H9 (cell line): ENCODE data around the gene CHCHD4. TPM values are rescaled to one million over a fixed set of nuclear protein-coding genes. Genes with fewer than 3 reads are reported as not detected.

Experiments used
- DNase-seq: peaks from one replicate; pipeline ENCODE4 v3.0.0-alpha.2; 2017
- H2AFZ ChIP-seq: one replicate; pipeline ENCODE4 v1.6.1; 2013; ENCODE audit warnings: mild to moderate bottlenecking, low read length, control low read depth, moderate library complexity
- H2AK5ac ChIP-seq: 2 replicates; pipeline ENCODE4 v1.6.1; 2013; ENCODE audit warnings: low read length, control low read depth, mixed read lengths; ENCODE audit not compliant: insufficient read length
- H2BK120ac ChIP-seq: one replicate; pipeline ENCODE4 v1.6.1; 2013; ENCODE audit warnings: low read depth, mild to moderate bottlenecking, low read length, control low read depth, inconsistent platforms; ENCODE audit not compliant: poor library complexity, severe bottlenecking
- H2BK12ac ChIP-seq: 2 replicates; pipeline ENCODE4 v1.6.1; 2013; ENCODE audit warnings: low read length, control low read depth, mixed read lengths, low read depth; ENCODE audit not compliant: insufficient read length
- H2BK15ac ChIP-seq: 2 replicates; pipeline ENCODE4 v1.6.1; 2013; ENCODE audit warnings: low read depth, low read length, control low read depth
- H2BK20ac ChIP-seq: one replicate; pipeline ENCODE4 v1.6.1; 2013; ENCODE audit warnings: low read depth, mild to moderate bottlenecking, low read length, control low read depth, inconsistent platforms; ENCODE audit not compliant: poor library complexity, severe bottlenecking
- H2BK5ac ChIP-seq: 2 replicates; pipeline ENCODE4 v1.6.1; 2013; ENCODE audit warnings: low read length, control low read depth, mixed read lengths; ENCODE audit not compliant: insufficient read length
- H3K14ac ChIP-seq: 2 replicates; pipeline ENCODE4 v1.6.1; 2013; ENCODE audit warnings: low read length, control low read depth; ENCODE audit not compliant: insufficient read depth
- H3K18ac ChIP-seq: 2 replicates; pipeline ENCODE4 v1.6.1; 2013; ENCODE audit warnings: low read depth, mild to moderate bottlenecking, mixed read lengths, low read length, control low read depth; ENCODE audit not compliant: insufficient read length
- H3K23ac ChIP-seq: 2 replicates; pipeline ENCODE4 v1.6.1; 2013; ENCODE audit warnings: low read length, control low read depth, mixed read lengths, low read depth; ENCODE audit not compliant: insufficient read length
- H3K23me2 ChIP-seq: 2 replicates; pipeline ENCODE4 v1.6.1; 2013; ENCODE audit warnings: low read depth, mild to moderate bottlenecking, mixed read lengths, low read length, control low read depth; ENCODE audit not compliant: insufficient read length, poor library complexity, severe bottlenecking
- H3K27ac ChIP-seq: 2 replicates; pipeline ENCODE4 v1.5.1; 2013; ENCODE audit warnings: low read length, control low read depth, mixed read lengths, low read depth; ENCODE audit not compliant: insufficient read length
- H3K27me3 ChIP-seq: 2 replicates; pipeline ENCODE4 v1.6.1; 2013; ENCODE audit warnings: low read length, control low read depth, inconsistent platforms; ENCODE audit not compliant: insufficient read depth
- H3K4ac ChIP-seq: 2 replicates; pipeline ENCODE4 v1.6.1; 2013; ENCODE audit warnings: low read depth, mild to moderate bottlenecking, control low read depth, inconsistent platforms, low read length, moderate library complexity
- H3K4me1 ChIP-seq: 2 replicates; pipeline ENCODE4 v1.6.1; 2013; ENCODE audit warnings: low read length, control low read depth, inconsistent platforms; ENCODE audit not compliant: insufficient read depth
- H3K4me2 ChIP-seq: 2 replicates; pipeline ENCODE4 v1.6.1; 2013; ENCODE audit warnings: low read length, control low read depth, mixed read lengths; ENCODE audit not compliant: insufficient read length, insufficient read depth
- H3K56ac ChIP-seq: 2 replicates; pipeline ENCODE4 v1.6.1; 2013; ENCODE audit warnings: low read depth, mild to moderate bottlenecking, mixed read lengths, low read length, control low read depth; ENCODE audit not compliant: insufficient read length
- H3K79me1 ChIP-seq: 2 replicates; pipeline ENCODE4 v1.6.1; 2013; ENCODE audit warnings: low read depth, mild to moderate bottlenecking, moderate library complexity, low read length, control low read depth, inconsistent platforms; ENCODE audit not compliant: insufficient read depth, poor library complexity, severe bottlenecking
- H3K79me2 ChIP-seq: 2 replicates; pipeline ENCODE4 v1.6.1; 2013; ENCODE audit warnings: low read length, control low read depth, inconsistent platforms; ENCODE audit not compliant: insufficient read depth
- H3K9ac ChIP-seq: 2 replicates; pipeline ENCODE4 v1.6.1; 2013; ENCODE audit warnings: low read length, control low read depth, mixed read lengths; ENCODE audit not compliant: insufficient read length; ENCODE audit errors: extremely low read depth
- H3K9me3 ChIP-seq: one replicate; pipeline ENCODE4 v1.6.1; 2013; ENCODE audit warnings: low read depth, low read length, inconsistent platforms; ENCODE audit not compliant: control insufficient read depth
- H3T11ph ChIP-seq: one replicate; pipeline ENCODE4 v1.6.1; 2013; ENCODE audit warnings: mild to moderate bottlenecking, low read length, control low read depth, inconsistent platforms
- H4K20me1 ChIP-seq: one replicate; pipeline ENCODE4 v1.6.1; 2013; ENCODE audit not compliant: control insufficient read depth, insufficient read length, insufficient read depth
- H4K5ac ChIP-seq: 2 replicates; pipeline ENCODE4 v1.6.1; 2013; ENCODE audit warnings: low read depth, mild to moderate bottlenecking, mixed read lengths, low read length, control low read depth; ENCODE audit not compliant: insufficient read length
- H4K8ac ChIP-seq: replicated peaks from 2 replicates; pipeline ENCODE4 v1.6.1; 2013; ENCODE audit warnings: low read length, control low read depth, mixed read lengths, low read depth; ENCODE audit not compliant: insufficient read length
- H4K91ac ChIP-seq: 2 replicates; pipeline ENCODE4 v1.6.1; 2013; ENCODE audit warnings: low read depth, mild to moderate bottlenecking, moderate library complexity, mixed read lengths, low read length, control low read depth; ENCODE audit not compliant: insufficient read length
- H3K27ac Mint-ChIP-seq, 3 experiments: 2 replicates in 2 of 3; 3 replicates in 1 of 3; pipeline ENCODE4 v1.8.0; 2020 to 2021; ENCODE audit warnings: mixed read lengths in 3 of 3, mild to moderate bottlenecking in 1 of 3, moderate library complexity in 1 of 3
- H3K27me3 Mint-ChIP-seq: 2 replicates; pipeline ENCODE4 v1.8.0; 2021; ENCODE audit warnings: low read depth, mild to moderate bottlenecking, moderate library complexity, mixed read lengths
- H3K36me3 Mint-ChIP-seq, 3 experiments: 2 replicates in 2 of 3; 3 replicates in 1 of 3; pipeline ENCODE4 v1.8.0; 2020 to 2021; ENCODE audit warnings: low read depth in 3 of 3, mixed read lengths in 3 of 3; ENCODE audit not compliant: insufficient read depth in 1 of 3
- H3K4me1 Mint-ChIP-seq, 2 experiments: 2 replicates each; pipeline ENCODE4 v1.8.0; 2020; ENCODE audit warnings: mixed read lengths in 2 of 2
- H3K4me3 Mint-ChIP-seq, 2 experiments: 2 replicates in 1 of 2; 3 replicates in 1 of 2; pipeline ENCODE4 v1.8.0; 2020 to 2021; ENCODE audit warnings: mild to moderate bottlenecking in 2 of 2, mixed read lengths in 2 of 2, moderate library complexity in 1 of 2
- H3K9me3 Mint-ChIP-seq, 2 experiments: 2 replicates in 1 of 2; 3 replicates in 1 of 2; pipeline ENCODE4 v1.8.0; 2020; ENCODE audit warnings: mild to moderate bottlenecking in 2 of 2, mixed read lengths in 2 of 2, moderate library complexity in 1 of 2
- WGBS: extraction: QIAGEN DNeasy Blood & Tissue Kit; methylation state at CpG from one replicate; pipeline ENCODE4 v1.1.7; 2013; ENCODE audit warnings: missing lambda C conversion rate, low lambda C conversion rate, mixed read lengths; ENCODE audit not compliant: insufficient read length; ENCODE audit errors: extremely low coverage; 5-methylcytosine and 5-hydroxymethylcytosine counted together
- total RNA-seq: library from RNA; stranded (reverse); gene quantifications from 2 replicates; pipeline ENCODE4 v1.2.1, GENCODE V29; 2021
- TF ChIP-seq, protein P1 (sequence below): fragments of 200-600 bp; sonication (generic); conservative IDR thresholded peaks from 3 replicates; pipeline ENCODE4 v1.8.0; 2021; ENCODE audit warnings: antibody characterized with exemption, mild to moderate bottlenecking

Gene CHCHD4
- total RNA-seq, 1 experiment from 2014 or later, result 13.7 TPM

DNA sequence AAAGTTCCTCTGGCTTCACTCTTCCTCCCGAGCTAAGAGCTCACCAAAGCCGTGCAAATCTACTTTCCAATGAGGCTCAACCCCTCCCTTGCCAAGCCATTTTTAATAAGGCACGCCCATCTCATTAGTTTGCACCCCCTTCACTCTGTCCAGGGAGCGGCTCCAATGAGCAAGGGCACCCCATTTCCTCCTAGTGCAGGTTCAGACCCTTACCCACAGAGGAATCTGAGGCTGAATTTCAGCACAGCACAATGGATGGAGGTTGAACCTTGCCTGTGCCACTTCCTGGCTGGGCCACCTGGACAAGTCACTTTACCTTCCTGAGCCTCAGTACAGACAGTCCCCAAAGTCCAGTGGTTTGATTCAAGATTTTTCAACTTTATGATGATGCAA lies 28.3 kb upstream of the CHCHD4 start:
- H3K56ac ChIP-seq, result no peak overlapping the region
- no peak overlapping the region for H2BK12ac ChIP-seq
- Mint-ChIP-seq H3K36me3 (peaks cover 11 to 61% (median 53%) of the 10 kb centered on the region in 3 experiments; a peak in 6 of 7 replicates), H3K27me3 (no peaks in the 10 kb centered on the region), H3K9me3 (no peaks in the 10 kb centered on the region), H3K4me1 (peaks cover 4 to 11% of the 10 kb centered on the region in 2 experiments), H3K4me3 (no peak overlapping the region), H3K27ac (no peak overlapping the region; a peak in 1 of 7 replicates)
- no peak overlapping the region for H4K8ac ChIP-seq
- H3K4me2 ChIP-seq, result no peak overlapping the region
- TF ChIP-seq, protein P1, sequence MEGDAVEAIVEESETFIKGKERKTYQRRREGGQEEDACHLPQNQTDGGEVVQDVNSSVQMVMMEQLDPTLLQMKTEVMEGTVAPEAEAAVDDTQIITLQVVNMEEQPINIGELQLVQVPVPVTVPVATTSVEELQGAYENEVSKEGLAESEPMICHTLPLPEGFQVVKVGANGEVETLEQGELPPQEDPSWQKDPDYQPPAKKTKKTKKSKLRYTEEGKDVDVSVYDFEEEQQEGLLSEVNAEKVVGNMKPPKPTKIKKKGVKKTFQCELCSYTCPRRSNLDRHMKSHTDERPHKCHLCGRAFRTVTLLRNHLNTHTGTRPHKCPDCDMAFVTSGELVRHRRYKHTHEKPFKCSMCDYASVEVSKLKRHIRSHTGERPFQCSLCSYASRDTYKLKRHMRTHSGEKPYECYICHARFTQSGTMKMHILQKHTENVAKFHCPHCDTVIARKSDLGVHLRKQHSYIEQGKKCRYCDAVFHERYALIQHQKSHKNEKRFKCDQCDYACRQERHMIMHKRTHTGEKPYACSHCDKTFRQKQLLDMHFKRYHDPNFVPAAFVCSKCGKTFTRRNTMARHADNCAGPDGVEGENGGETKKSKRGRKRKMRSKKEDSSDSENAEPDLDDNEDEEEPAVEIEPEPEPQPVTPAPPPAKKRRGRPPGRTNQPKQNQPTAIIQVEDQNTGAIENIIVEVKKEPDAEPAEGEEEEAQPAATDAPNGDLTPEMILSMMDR, result no peak
- H3K27me3 ChIP-seq, result no peaks in the 10 kb centered on the region
- no peak overlapping the region for H2AFZ ChIP-seq
- no peak overlapping the region for H2BK15ac ChIP-seq
- no peaks in the 10 kb centered on the region for H4K20me1 ChIP-seq
- H3K9me3 ChIP-seq, result no peaks in the 10 kb centered on the region
- no peak overlapping the region for H3K18ac ChIP-seq
- no peaks in the 10 kb centered on the region for H3K79me1 ChIP-seq
- WGBS, result no CpG with 5 or more reads among the region's 4 CpGs
- no peak overlapping the region for H3K14ac ChIP-seq
- H2BK120ac ChIP-seq, result no peak overlapping the region
- no peak overlapping the region for H2BK20ac ChIP-seq
- H3K79me2 ChIP-seq, result no peaks in the 10 kb centered on the region
- DNase-seq, result no peak
- H4K5ac ChIP-seq, result no peak overlapping the region
- H3K4me1 ChIP-seq, result peaks cover 3% of the 10 kb centered on the region; the same call in 1 of the 2 replicates
- no peak overlapping the region for H3K9ac ChIP-seq
- H3T11ph ChIP-seq, result no peak overlapping the region
- H3K27ac ChIP-seq, result no peak overlapping the region
- H4K91ac ChIP-seq, result no peak overlapping the region
- H2AK5ac ChIP-seq, result no peak overlapping the region
- no peak overlapping the region for H3K23ac ChIP-seq
- no peak overlapping the region for H3K4ac ChIP-seq
- no peaks in the 10 kb centered on the region for H3K23me2 ChIP-seq
- H2BK5ac ChIP-seq, result no peak overlapping the region
